ENCODE data around the gene PRPF19. TPM values are rescaled to one million over a fixed set of nuclear protein-coding genes. Genes with fewer than 3 reads are reported as not detected.

Gene PRPF19
- total RNA-seq, 1 donor from 2014 or later, result 143 TPM

GRCh38 chr11:60880643-60881282 is 25.6 kb downstream of the PRPF19 start:
- ChIA-PET POLR2A (no interaction called here), CTCF (no interaction called here)
- Mint-ChIP-seq H3K27ac (no peak overlapping the region), H3K9me3 (no peaks in the 10 kb centered on the region), H3K27me3 (no peaks in the 10 kb centered on the region), H3K4me3 (no peak overlapping the region), H3K4me1 (no peaks in the 10 kb centered on the region), H3K36me3 (ENCODE audit: low read depth) (peaks cover 69% of the 10 kb centered on the region)
- TF ChIP-seq CTCF (IDR thresholded peaks at IDR 0.05), result no peak
- DNase-seq (no peak), ATAC-seq (ENCODE audit: low read depth) (no peak)
- intact Hi-C loops (cut with micrococcal nuclease), result no loop called here

- intact Hi-C loops (cut with micrococcal nuclease), result no loop called here
- Mint-ChIP-seq H3K36me3 (ENCODE audit: low read depth) (peaks cover 63% of the 10 kb centered on the region), H3K27me3 (no peaks in the 10 kb centered on the region), H3K4me3 (no peak overlapping the region), H3K4me1 (no peaks in the 10 kb centered on the region), H3K27ac (no peak overlapping the region), H3K9me3 (no peaks in the 10 kb centered on the region)
- ATAC-seq (ENCODE audit: low read depth), result no peak
- CTCF ChIA-PET, result no interaction called here
- no peak for TF ChIP-seq CTCF (IDR thresholded peaks at IDR 0.05)
- POLR2A ChIA-PET, result no interaction called here
- DNase-seq, result no peak
These were observed 26.3 kb downstream of the PRPF19 start for GRCh38 chr11:60879971-60880588.

- TF ChIP-seq CTCF (IDR thresholded peaks at IDR 0.05), result no peak
- ATAC-seq (ENCODE audit: low read depth) (no peak), DNase-seq (no peak)
- H3K4me3 Mint-ChIP-seq, result no peak overlapping the region
- no peaks in the 10 kb centered on the region for H3K9me3 Mint-ChIP-seq
- intact Hi-C loops (cut with micrococcal nuclease), result no loop called here
- no peaks in the 10 kb centered on the region for H3K4me1 Mint-ChIP-seq
- POLR2A ChIA-PET, result no interaction called here
- no peak overlapping the region for H3K27ac Mint-ChIP-seq
- H3K36me3 Mint-ChIP-seq (ENCODE audit: low read depth), result peaks cover 58% of the 10 kb centered on the region
- CTCF ChIA-PET, result no interaction called here
- no peaks in the 10 kb centered on the region for H3K27me3 Mint-ChIP-seq
These were observed 27.3 kb downstream of the PRPF19 start for GRCh38 chr11:60879104-60879503.

GRCh38 chr11:60878245-60879101 is 27.9 kb downstream of the PRPF19 start:
- no peak overlapping the region for H3K4me3 Mint-ChIP-seq
- no peaks in the 10 kb centered on the region for H3K4me1 Mint-ChIP-seq
- ATAC-seq (ENCODE audit: low read depth), result no peak
- TF ChIP-seq CTCF (IDR thresholded peaks at IDR 0.05), result no peak
- no peaks in the 10 kb centered on the region for H3K9me3 Mint-ChIP-seq
- DNase-seq, result no peak
- intact Hi-C loops (cut with micrococcal nuclease), result no loop called here
- H3K36me3 Mint-ChIP-seq (ENCODE audit: low read depth), result peaks cover 55% of the 10 kb centered on the region
- H3K27ac Mint-ChIP-seq, result no peak overlapping the region
- ChIA-PET POLR2A (no interaction called here), CTCF (no interaction called here)
- H3K27me3 Mint-ChIP-seq, result no peaks in the 10 kb centered on the region

- DNase-seq, result no peak
- no peak overlapping the region for H3K27ac Mint-ChIP-seq
- H3K9me3 Mint-ChIP-seq, result no peaks in the 10 kb centered on the region
- no peak for ATAC-seq (ENCODE audit: low read depth)
- intact Hi-C loops (cut with micrococcal nuclease), result no loop called here
- peaks cover 37% of the 10 kb centered on the region for H3K36me3 Mint-ChIP-seq (ENCODE audit: low read depth)
- no peak for TF ChIP-seq CTCF (IDR thresholded peaks at IDR 0.05)
- ChIA-PET POLR2A (no interaction called here), CTCF (no interaction called here)
- no peaks in the 10 kb centered on the region for H3K27me3 Mint-ChIP-seq
- H3K4me1 Mint-ChIP-seq, result no peaks in the 10 kb centered on the region
- no peak overlapping the region for H3K4me3 Mint-ChIP-seq
These were observed 30.3 kb downstream of the PRPF19 start for GRCh38 chr11:60876168-60876485.
